Bronchial epithelial cell (primary cell): ENCODE measurements around the gene IL22. TPM values are rescaled to one million over a fixed set of nuclear protein-coding genes. Genes with fewer than 3 reads are reported as not detected.

ENCODE experiments used
- DNase-seq: peaks from one replicate; pipeline ENCODE4 v3.0.0-alpha.2; 2010; ENCODE audit warnings: low read depth
- FAIRE-seq: peaks from 2 replicates; lab custom pipeline; 2011; peaks lifted over from hg19 to GRCh38; lab: Jason Lieb, UNC
- H3K27me3 ChIP-seq: 2 replicates; pipeline ENCODE4 v1.5.1; 2011; ENCODE audit warnings: low read length; ENCODE audit not compliant: control insufficient read depth, insufficient read depth
- H3K36me3 ChIP-seq: 2 replicates; pipeline ENCODE4 v1.5.1; 2011; ENCODE audit warnings: low read length; ENCODE audit not compliant: control insufficient read depth, insufficient read depth
- H3K4me3 ChIP-seq: 2 replicates; pipeline ENCODE4 v1.5.1; 2011; ENCODE audit warnings: mild to moderate bottlenecking, low read depth, low read length, control low read depth
- total RNA-seq: library from RNA; depleted of rRNA; stranded (reverse); fragments of >200 nt; gene quantifications from 2 replicates; pipeline ENCODE4 v1.2.1, GENCODE V29; 2014
- TF ChIP-seq, protein P1 (sequence below): IDR thresholded peaks from 2 replicates; pipeline ENCODE4 v1.5.1; 2011; ENCODE audit warnings: mild to moderate bottlenecking, moderate library complexity, low read length, control low read depth, inconsistent platforms; ENCODE audit not compliant: insufficient read depth, severe bottlenecking

IL22 gene
- total RNA-seq, 1 donor from 2014 or later: not detected

DNA sequence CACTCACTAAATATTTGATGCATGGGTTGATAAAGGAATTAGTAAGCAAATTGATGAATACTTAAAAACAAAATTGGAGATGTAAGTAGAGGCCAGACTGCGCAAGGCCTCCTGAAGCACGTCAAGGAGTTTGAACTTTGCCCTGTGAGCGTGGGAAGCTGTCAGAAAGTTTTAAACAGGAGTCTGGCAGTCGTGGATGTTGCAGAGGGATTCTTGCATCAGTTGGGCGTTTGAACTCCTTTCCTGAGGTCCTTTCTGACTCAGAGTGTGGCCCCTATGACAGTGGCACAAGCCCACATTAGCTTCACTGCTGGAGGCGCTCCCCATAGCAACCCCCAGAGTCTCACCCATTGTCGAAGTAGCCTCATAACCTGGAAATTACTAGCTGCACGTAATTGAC is 17.9 kb upstream of the IL22 start:
- DNase-seq: no peak
- Histone ChIP-seq H3K4me3 (no peak overlapping the region), H3K36me3 (no peaks in the 10 kb centered on the region), H3K27me3 (no peaks in the 10 kb centered on the region)
- TF ChIP-seq, protein P1, sequence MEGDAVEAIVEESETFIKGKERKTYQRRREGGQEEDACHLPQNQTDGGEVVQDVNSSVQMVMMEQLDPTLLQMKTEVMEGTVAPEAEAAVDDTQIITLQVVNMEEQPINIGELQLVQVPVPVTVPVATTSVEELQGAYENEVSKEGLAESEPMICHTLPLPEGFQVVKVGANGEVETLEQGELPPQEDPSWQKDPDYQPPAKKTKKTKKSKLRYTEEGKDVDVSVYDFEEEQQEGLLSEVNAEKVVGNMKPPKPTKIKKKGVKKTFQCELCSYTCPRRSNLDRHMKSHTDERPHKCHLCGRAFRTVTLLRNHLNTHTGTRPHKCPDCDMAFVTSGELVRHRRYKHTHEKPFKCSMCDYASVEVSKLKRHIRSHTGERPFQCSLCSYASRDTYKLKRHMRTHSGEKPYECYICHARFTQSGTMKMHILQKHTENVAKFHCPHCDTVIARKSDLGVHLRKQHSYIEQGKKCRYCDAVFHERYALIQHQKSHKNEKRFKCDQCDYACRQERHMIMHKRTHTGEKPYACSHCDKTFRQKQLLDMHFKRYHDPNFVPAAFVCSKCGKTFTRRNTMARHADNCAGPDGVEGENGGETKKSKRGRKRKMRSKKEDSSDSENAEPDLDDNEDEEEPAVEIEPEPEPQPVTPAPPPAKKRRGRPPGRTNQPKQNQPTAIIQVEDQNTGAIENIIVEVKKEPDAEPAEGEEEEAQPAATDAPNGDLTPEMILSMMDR: no peak
- FAIRE-seq: no peak

DNA sequence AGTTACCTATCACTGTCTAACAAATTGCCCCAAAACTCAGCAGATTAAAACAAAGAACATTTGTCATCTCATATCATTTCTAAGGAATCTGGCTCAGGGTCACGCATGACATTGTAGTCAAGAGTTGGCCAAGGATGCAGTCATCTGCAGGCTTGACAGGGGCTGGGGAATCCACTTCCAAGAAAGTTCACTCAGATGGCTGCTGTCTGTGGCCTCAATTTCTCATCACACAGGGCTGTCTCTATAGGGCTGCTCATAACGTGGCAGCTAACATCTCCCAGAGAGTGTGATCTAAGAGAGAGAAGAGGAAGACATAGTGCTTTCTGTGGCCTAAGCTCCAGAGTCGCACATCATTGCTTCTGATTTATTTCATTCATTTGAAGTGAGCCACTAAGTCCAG is 17.0 kb upstream of the IL22 start:
- DNase-seq: no peak
- FAIRE-seq: no peak
- TF ChIP-seq, protein P1: no peak
- Histone ChIP-seq H3K27me3 (no peaks in the 10 kb centered on the region), H3K36me3 (no peaks in the 10 kb centered on the region), H3K4me3 (no peak overlapping the region)

- no peak for DNase-seq
- H3K27me3 ChIP-seq: no peaks in the 10 kb centered on the region
- TF ChIP-seq, protein P1: no peak
- no peaks in the 10 kb centered on the region for H3K36me3 ChIP-seq
- no peak for FAIRE-seq
- no peak overlapping the region for H3K4me3 ChIP-seq
These were observed 16.4 kb upstream of the IL22 start for GRCh38 chr12:68269779-68270178.

DNA sequence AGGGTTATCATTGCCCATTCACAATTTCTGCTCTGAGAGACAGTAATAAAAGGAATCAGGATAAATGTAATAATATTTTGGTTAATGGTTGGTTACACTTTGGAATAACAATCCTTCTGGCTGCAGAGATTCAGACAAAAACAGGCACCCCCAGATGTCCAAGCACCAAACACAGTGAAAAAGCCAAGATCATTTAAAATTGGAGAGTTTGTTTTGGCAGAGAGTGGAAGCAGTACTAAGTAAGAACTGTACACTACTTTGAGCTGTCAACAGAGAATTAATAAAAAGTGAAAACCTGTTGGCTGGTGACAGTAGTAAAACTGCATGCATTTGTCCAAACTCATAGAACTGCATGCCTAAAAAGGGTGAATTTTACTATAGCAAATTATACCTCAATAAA is 15.6 kb upstream of the IL22 start:
- H3K27me3 ChIP-seq: no peaks in the 10 kb centered on the region
- no peak overlapping the region for H3K4me3 ChIP-seq
- TF ChIP-seq, protein P1: no peak
- H3K36me3 ChIP-seq: no peaks in the 10 kb centered on the region
- no peak for DNase-seq
- FAIRE-seq: no peak

- Histone ChIP-seq H3K27me3 (no peaks in the 10 kb centered on the region), H3K36me3 (no peaks in the 10 kb centered on the region), H3K4me3 (no peak overlapping the region)
- FAIRE-seq: no peak
- TF ChIP-seq, protein P1: no peak
- DNase-seq: no peak
These were observed 14.5 kb upstream of the IL22 start for GRCh38 chr12:68267892-68268396.

GRCh38 chr12:68264857-68265256 is 11.5 kb upstream of the IL22 start:
- DNase-seq (no peak), FAIRE-seq (no peak)
- Histone ChIP-seq H3K36me3 (no peaks in the 10 kb centered on the region), H3K4me3 (no peak overlapping the region), H3K27me3 (no peaks in the 10 kb centered on the region)
- TF ChIP-seq, protein P1: no peak
